HCT116 (cell line): ENCODE results near the gene HES5. TPM values are rescaled to one million over a fixed set of nuclear protein-coding genes. Genes with fewer than 3 reads are reported as not detected.

ENCODE experiments used
- ATAC-seq: fragments of 200-7000 bp; cut with Tn5 transposase; 2 replicates; pipeline ENCODE4 v1.9.1; 2020; ENCODE audit warnings: mild to moderate bottlenecking, moderate library complexity
- BruUV-seq: library from RNA; stranded (reverse); fragments of 400-500 nt; replicated peaks from 2 replicates; lab custom pipeline; 2021; lab: Mats Ljungman, UMichigan
- CTCF ChIA-PET: fragments of 300-600 bp; sonication (Branson Sonifier 250); formaldehyde crosslinking; loops from one replicate; lab custom pipeline; 2021; ENCODE audit warnings: antibody characterized with exemption; lab: Charles Lee
- POLR2A ChIA-PET: fragments of 300-600, 350-600 bp; sonication (Branson Sonifier 250); formaldehyde crosslinking; loops from one replicate; lab custom pipeline; 2021; ENCODE audit warnings: antibody characterized with exemption; lab: Charles Lee
- RAD21 ChIA-PET, 2 experiments: fragments of 300-600 bp; sonication (Branson Sonifier 250); formaldehyde crosslinking; loops; one replicate each; lab custom pipeline; 2023; ENCODE audit warnings: low total read pairs in 2 of 2; ENCODE audit not compliant: uncharacterized antibody in 2 of 2, unreplicated experiment in 2 of 2, low non-redundant PET in 1 of 2; lab: Charles Lee
- DNase-seq: peaks from one replicate; pipeline ENCODE4 v3.0.0-alpha.2; 2010; ENCODE audit warnings: low read depth, low spot score
- H2AFZ ChIP-seq: fragments of 200-600 bp; shearing (Covaris generic), sonication (generic); 2 replicates; pipeline ENCODE4 v1.6.1; 2017; ENCODE audit warnings: low read depth, mixed run types, mixed read lengths, antibody characterized with exemption, low read length; ENCODE audit not compliant: poor library complexity, severe bottlenecking
- H3K27ac ChIP-seq: 2 replicates; pipeline ENCODE4 v1.5.1; 2012; ENCODE audit warnings: low read depth, low read length
- H3K27me3 ChIP-seq: fragments of 200-600 bp; sonication (generic); 2 replicates; pipeline ENCODE4 v1.6.1; 2016; ENCODE audit warnings: mixed run types, low read length, mixed read lengths; ENCODE audit not compliant: insufficient read depth
- H3K36me3 ChIP-seq, 2 experiments: fragments of 200-500 bp in 1 of 2; fragments of 200-600 bp in 1 of 2; sonication (Bioruptor generic) in 1 of 2; sonication (generic) in 1 of 2; 2 replicates each; pipeline versions ENCODE4 v1.5.1 to v1.6.1; 2014 to 2016; ENCODE audit warnings: low read length in 2 of 2, inconsistent platforms in 1 of 2, mixed read lengths in 1 of 2, mixed run types in 1 of 2; ENCODE audit not compliant: insufficient read depth in 2 of 2, control insufficient read depth in 1 of 2
- H3K4me1 ChIP-seq, 2 experiments: fragments of 200-600 bp in 1 of 2; sonication (generic) in 1 of 2; 2 replicates each; pipeline versions ENCODE4 v1.5.1 to v1.6.1; 2012 to 2017; ENCODE audit warnings: low read length in 2 of 2, inconsistent platforms in 1 of 2, mild to moderate bottlenecking in 1 of 2, mixed read lengths in 1 of 2, mixed run types in 1 of 2, moderate library complexity in 1 of 2; ENCODE audit not compliant: insufficient read depth in 2 of 2, control insufficient read depth in 1 of 2
- H3K4me2 ChIP-seq: fragments of 200-600 bp; sonication (generic); 2 replicates; pipeline ENCODE4 v1.6.1; 2017; ENCODE audit warnings: mixed run types, low read length, mixed read lengths
- H3K4me3 ChIP-seq, 2 experiments: fragments of 200-600 bp in 1 of 2; sonication (generic) in 1 of 2; replicated peaks in 1 of 2; 2 replicates each; pipeline ENCODE4 v1.5.1; 2011 to 2016; ENCODE audit warnings: low read length in 2 of 2, control low read depth in 1 of 2, low read depth in 1 of 2, mild to moderate bottlenecking in 1 of 2, mixed read lengths in 1 of 2, mixed run types in 1 of 2
- H3K79me2 ChIP-seq: fragments of 200-600 bp; sonication (generic); 2 replicates; pipeline ENCODE4 v1.6.1; 2017; ENCODE audit warnings: mild to moderate bottlenecking, mixed run types, low read length, moderate library complexity, mixed read lengths; ENCODE audit not compliant: insufficient read depth
- H3K9ac ChIP-seq: fragments of 200-600 bp; sonication (generic); 2 replicates; pipeline ENCODE4 v1.6.1; 2016; ENCODE audit warnings: low read length, mixed read lengths
- H3K9me2 ChIP-seq: fragments of 200-600 bp; sonication (generic), shearing (Covaris generic); 2 replicates; pipeline ENCODE4 v1.6.1; 2017; ENCODE audit warnings: mixed run types, mild to moderate bottlenecking, moderate library complexity; ENCODE audit not compliant: insufficient read depth
- H3K9me3 ChIP-seq, 2 experiments: fragments of 200-500 bp in 1 of 2; fragments of 200-600 bp in 1 of 2; sonication (Bioruptor generic) in 1 of 2; sonication (generic) in 1 of 2; 2 replicates each; pipeline ENCODE4 v1.6.1; 2014 to 2017; ENCODE audit warnings: low read length in 2 of 2, mixed read lengths in 2 of 2, inconsistent platforms in 1 of 2, low read depth in 1 of 2, mild to moderate bottlenecking in 1 of 2, mixed run types in 1 of 2, moderate library complexity in 1 of 2; ENCODE audit not compliant: control insufficient read depth in 1 of 2, insufficient read depth in 1 of 2
- H4K20me1 ChIP-seq: fragments of 200-600 bp; sonication (generic), shearing (Covaris generic); 2 replicates; pipeline ENCODE4 v1.6.1; 2017; ENCODE audit warnings: mixed run types, mild to moderate bottlenecking, moderate library complexity; ENCODE audit not compliant: insufficient read depth
- CBX3 ChIP-seq: IDR thresholded peaks from 2 replicates; pipeline ENCODE4 v1.6.1; 2012; ENCODE audit warnings: low read depth
- EGR1 ChIP-seq: IDR thresholded peaks from 2 replicates; pipeline ENCODE4 v1.6.1; 2012; ENCODE audit warnings: low read depth
- ELF1 ChIP-seq: IDR thresholded peaks from 2 replicates; pipeline ENCODE4 v1.6.1; 2012; ENCODE audit warnings: low read depth, borderline replicate concordance
- EZH2 ChIP-seq: fragments of 200-600 bp; sonication (generic); IDR thresholded peaks from 2 replicates; pipeline ENCODE4 v1.6.1; 2017; ENCODE audit warnings: antibody characterized with exemption, mixed run types
- FOSL1 ChIP-seq: IDR thresholded peaks from 2 replicates; pipeline ENCODE4 v1.6.1; 2012; ENCODE audit warnings: low read depth
- JUND ChIP-seq: IDR thresholded peaks from 2 replicates; pipeline ENCODE4 v1.6.1; 2012
- MAX ChIP-seq: IDR thresholded peaks from 2 replicates; pipeline ENCODE4 v1.6.1; 2012
- POLR2AphosphoS5 ChIP-seq: IDR thresholded peaks from 2 replicates; pipeline ENCODE4 v1.6.1; 2011; ENCODE audit warnings: mild to moderate bottlenecking, low read depth, low read length, moderate library complexity
- RAD21 ChIP-seq: IDR thresholded peaks from 2 replicates; pipeline ENCODE4 v1.6.1; 2012; ENCODE audit warnings: low read depth, mild to moderate bottlenecking
- SP1 ChIP-seq: IDR thresholded peaks from 2 replicates; pipeline ENCODE4 v1.6.1; 2012; ENCODE audit warnings: low read depth
- SRF ChIP-seq: IDR thresholded peaks from 2 replicates; pipeline ENCODE4 v1.6.1; 2012; ENCODE audit warnings: low read depth
- TCF7L2 ChIP-seq: IDR thresholded peaks from 2 replicates; pipeline ENCODE4 v1.7.0; 2011; ENCODE audit warnings: borderline replicate concordance, inconsistent platforms; ENCODE audit not compliant: insufficient read depth, insufficient read length; ENCODE audit errors: extremely low read depth
- YY1 ChIP-seq: IDR thresholded peaks from 2 replicates; pipeline ENCODE4 v1.6.1; 2011; ENCODE audit warnings: low read length, low read depth, moderate library complexity, mild to moderate bottlenecking; ENCODE audit not compliant: insufficient replicate concordance; ENCODE audit errors: extremely low read depth
- ZFX ChIP-seq: fragments of 450-650 bp; IDR thresholded peaks from 2 replicates; pipeline ENCODE4 v1.6.1; 2017
- ZNF274 ChIP-seq: fragments of 200-500 bp; sonication (Bioruptor generic); IDR thresholded peaks from 2 replicates; pipeline ENCODE4 v1.6.1; 2014; ENCODE audit warnings: mild to moderate bottlenecking, low read depth, low read length, inconsistent platforms
- intact Hi-C: fragments of 100-400 bp; cut with micrococcal nuclease; formaldehyde crosslinking; loops from 2 replicates; pipeline ENCODE4 v1.10.0; 2022
- total RNA-seq: library from RNA; stranded (reverse); gene quantifications from one replicate; pipeline ENCODE4 v1.2.1, GENCODE V29; 2021; ENCODE audit not compliant: unreplicated experiment
- TF ChIP-seq, protein P1 (sequence below): IDR thresholded peaks from 2 replicates; pipeline ENCODE4 v1.6.1; 2012; ENCODE audit warnings: low read depth

The HES5 gene
- total RNA-seq, 1 experiment from 2014 or later, result not detected

GRCh38 chr1:2520806-2521205, 9.3 kb downstream of the HES5 start:
- ChIA-PET POLR2A (no interaction called here), RAD21 (no interaction called here), CTCF (no interaction called here)
- peaks cover 8% of the 10 kb centered on the region; the same call in 1 of the 2 replicates for H4K20me1 ChIP-seq
- peaks cover 48% of the 10 kb centered on the region for H3K79me2 ChIP-seq
- no peak for ATAC-seq
- no peak for DNase-seq
- H3K4me3 ChIP-seq, result no peak overlapping the region
- no peak overlapping the region for H2AFZ ChIP-seq
- H3K4me1 ChIP-seq, result peaks cover 8 to 11% of the 10 kb centered on the region in 2 experiments; a peak in 3 of 4 replicates
- no peak overlapping the region for H3K4me2 ChIP-seq
- TF ChIP-seq ZNF274 (no peak), EGR1 (no peak), TCF7L2 (no peak), POLR2AphosphoS5 (no peak), RAD21 (no peak), MAX (no peak), JUND (no peak), EZH2 (no peak), SP1 (no peak), SRF (no peak), CBX3 (no peak), FOSL1 (no peak), YY1 (no peak), ELF1 (no peak), ZFX (no peak)
- TF ChIP-seq, protein P1, sequence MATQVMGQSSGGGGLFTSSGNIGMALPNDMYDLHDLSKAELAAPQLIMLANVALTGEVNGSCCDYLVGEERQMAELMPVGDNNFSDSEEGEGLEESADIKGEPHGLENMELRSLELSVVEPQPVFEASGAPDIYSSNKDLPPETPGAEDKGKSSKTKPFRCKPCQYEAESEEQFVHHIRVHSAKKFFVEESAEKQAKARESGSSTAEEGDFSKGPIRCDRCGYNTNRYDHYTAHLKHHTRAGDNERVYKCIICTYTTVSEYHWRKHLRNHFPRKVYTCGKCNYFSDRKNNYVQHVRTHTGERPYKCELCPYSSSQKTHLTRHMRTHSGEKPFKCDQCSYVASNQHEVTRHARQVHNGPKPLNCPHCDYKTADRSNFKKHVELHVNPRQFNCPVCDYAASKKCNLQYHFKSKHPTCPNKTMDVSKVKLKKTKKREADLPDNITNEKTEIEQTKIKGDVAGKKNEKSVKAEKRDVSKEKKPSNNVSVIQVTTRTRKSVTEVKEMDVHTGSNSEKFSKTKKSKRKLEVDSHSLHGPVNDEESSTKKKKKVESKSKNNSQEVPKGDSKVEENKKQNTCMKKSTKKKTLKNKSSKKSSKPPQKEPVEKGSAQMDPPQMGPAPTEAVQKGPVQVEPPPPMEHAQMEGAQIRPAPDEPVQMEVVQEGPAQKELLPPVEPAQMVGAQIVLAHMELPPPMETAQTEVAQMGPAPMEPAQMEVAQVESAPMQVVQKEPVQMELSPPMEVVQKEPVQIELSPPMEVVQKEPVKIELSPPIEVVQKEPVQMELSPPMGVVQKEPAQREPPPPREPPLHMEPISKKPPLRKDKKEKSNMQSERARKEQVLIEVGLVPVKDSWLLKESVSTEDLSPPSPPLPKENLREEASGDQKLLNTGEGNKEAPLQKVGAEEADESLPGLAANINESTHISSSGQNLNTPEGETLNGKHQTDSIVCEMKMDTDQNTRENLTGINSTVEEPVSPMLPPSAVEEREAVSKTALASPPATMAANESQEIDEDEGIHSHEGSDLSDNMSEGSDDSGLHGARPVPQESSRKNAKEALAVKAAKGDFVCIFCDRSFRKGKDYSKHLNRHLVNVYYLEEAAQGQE, result no peak
- H3K9me3 ChIP-seq, result no peaks in the 10 kb centered on the region
- no peaks in the 10 kb centered on the region for H3K27me3 ChIP-seq
- intact Hi-C loops, result no loop called here
- H3K27ac ChIP-seq, result no peak overlapping the region
- no TSS peak for BruUV-seq
- peaks cover 15 to 22% of the 10 kb centered on the region in 2 experiments; a peak in 3 of 4 replicates for H3K36me3 ChIP-seq
- no peaks in the 10 kb centered on the region for H3K9me2 ChIP-seq
- H3K9ac ChIP-seq, result no peak overlapping the region
